PC-3 (cell line): ENCODE results near the gene PHLDA3. TPM values are rescaled to one million over a fixed set of nuclear protein-coding genes. Genes with fewer than 3 reads are reported as not detected.

ENCODE experiments used
- ATAC-seq: fragments of 200-7000 bp; cut with Tn5 transposase; 2 replicates; pipeline ENCODE4 v1.9.1; 2020; ENCODE audit warnings: mild to moderate bottlenecking, moderate library complexity
- BruUV-seq: library from RNA; stranded (reverse); fragments of 400-500 nt; replicated peaks from 2 replicates; lab custom pipeline; 2021; lab: Mats Ljungman, UMichigan
- CTCF ChIA-PET: fragments of 300-600 bp; sonication (Branson Sonifier 250); formaldehyde crosslinking; loops from one replicate; lab custom pipeline; 2022; ENCODE audit warnings: antibody characterized with exemption; lab: Charles Lee
- POLR2A ChIA-PET: fragments of 300-600 bp; sonication (Branson Sonifier 250); formaldehyde crosslinking; loops from one replicate; lab custom pipeline; 2022; ENCODE audit warnings: antibody characterized with exemption; ENCODE audit not compliant: unreplicated experiment; lab: Charles Lee
- DNase-seq: peaks from one replicate; pipeline ENCODE4 v3.0.0-alpha.2; 2015
- H2AFZ ChIP-seq: fragments of 300-600 bp; sonication (generic); 2 replicates; pipeline ENCODE4 v1.6.0; 2016; ENCODE audit warnings: antibody characterized with exemption, low read length
- H3F3A ChIP-seq: fragments of 300-600 bp; sonication (generic); one replicate; pipeline ENCODE4 v1.6.0; 2017; ENCODE audit warnings: antibody characterized with exemption, low read length, control low read depth, mild to moderate bottlenecking; ENCODE audit not compliant: unreplicated experiment
- H3K27ac ChIP-seq: fragments of 300-600 bp; sonication (generic); 2 replicates; pipeline ENCODE4 v1.5.1; 2016; ENCODE audit warnings: mild to moderate bottlenecking, low read length
- H3K27me3 ChIP-seq: fragments of 300-600 bp; sonication (generic); 2 replicates; pipeline ENCODE4 v1.6.1; 2016; ENCODE audit warnings: low read length, mixed read lengths
- H3K36me3 ChIP-seq: fragments of 300-600 bp; sonication (generic); 2 replicates; pipeline ENCODE4 v1.6.1; 2016; ENCODE audit warnings: low read depth, mixed run types, low read length, mixed read lengths
- H3K4me1 ChIP-seq: fragments of 300-600 bp; sonication (generic); 2 replicates; pipeline ENCODE4 v1.5.1; 2016; ENCODE audit warnings: low read length; ENCODE audit not compliant: insufficient read depth
- H3K4me2 ChIP-seq: fragments of 300-600 bp; sonication (generic); 2 replicates; pipeline ENCODE4 v1.6.0; 2016; ENCODE audit warnings: low read length
- H3K4me3 ChIP-seq: fragments of 300-600 bp; sonication (generic); 2 replicates; pipeline ENCODE4 v1.5.1; 2016; ENCODE audit warnings: mild to moderate bottlenecking, low read length, mixed read lengths
- H3K79me2 ChIP-seq: fragments of 300-600 bp; sonication (generic); 2 replicates; pipeline ENCODE4 v1.6.1; 2017; ENCODE audit warnings: low read length, mixed read lengths
- H3K9ac ChIP-seq: fragments of 300-600 bp; sonication (generic); 2 replicates; pipeline ENCODE4 v1.6.0; 2016; ENCODE audit warnings: mild to moderate bottlenecking, low read length
- H3K9me2 ChIP-seq: fragments of 300-600 bp; sonication (generic); replicated peaks from 2 replicates; pipeline ENCODE4 v1.6.1; 2016; ENCODE audit warnings: mixed run types, low read length, mixed read lengths
- H3K9me3 ChIP-seq: fragments of 300-600 bp; sonication (generic); 2 replicates; pipeline ENCODE4 v1.6.1; 2016; ENCODE audit warnings: low read length, mixed read lengths
- H4K20me1 ChIP-seq: fragments of 300-600 bp; sonication (generic); 2 replicates; pipeline ENCODE4 v1.6.1; 2016; ENCODE audit warnings: low read length, mixed read lengths
- CTCF ChIP-seq: fragments of 300-600 bp; sonication (generic); conservative IDR thresholded peaks from 2 replicates; pipeline ENCODE4 v1.5.1; 2017; ENCODE audit warnings: antibody characterized with exemption, low read depth, mild to moderate bottlenecking, low read length
- EZH2 ChIP-seq: fragments of 300-600 bp; sonication (generic); IDR thresholded peaks from one replicate; pipeline ENCODE4 v1.6.1; 2017; ENCODE audit warnings: antibody characterized with exemption, mild to moderate bottlenecking, low read length; ENCODE audit not compliant: unreplicated experiment
- EZH2phosphoT487 ChIP-seq: fragments of 300-600 bp; sonication (generic); IDR thresholded peaks from 2 replicates; pipeline ENCODE4 v1.6.1; 2018; ENCODE audit warnings: mild to moderate bottlenecking, antibody characterized with exemption, low read length, borderline replicate concordance
- intact Hi-C: fragments of 100-400 bp; cut with micrococcal nuclease; formaldehyde crosslinking; loops from 2 replicates; pipeline ENCODE4 v1.9.0; 2023
- total RNA-seq: library from RNA; depleted of rRNA; stranded (reverse); fragments of >200 nt; gene quantifications from 2 replicates; pipeline ENCODE4 v1.2.3, GENCODE V29; 2014

The PHLDA3 gene
- total RNA-seq, 1 experiment from 2014 or later, result 216 TPM

- no peak for ATAC-seq
- Histone ChIP-seq H3K4me2 (no peak overlapping the region), H3K9me2 (no peaks in the 10 kb centered on the region), H3K27me3 (no peaks in the 10 kb centered on the region), H3K4me3 (no peak overlapping the region), H4K20me1 (no peaks in the 10 kb centered on the region), H2AFZ (no peak overlapping the region), H3K9ac (no peak overlapping the region), H3K36me3 (no peaks in the 10 kb centered on the region), H3K9me3 (no peaks in the 10 kb centered on the region), H3F3A (no peaks in the 10 kb centered on the region), H3K79me2 (no peaks in the 10 kb centered on the region), H3K4me1 (no peaks in the 10 kb centered on the region), H3K27ac (no peak overlapping the region)
- no TSS peak for BruUV-seq
- TF ChIP-seq EZH2phosphoT487 (no peak), CTCF (no peak), EZH2 (no peak)
- intact Hi-C loops, result no loop called here
- POLR2A ChIA-PET, result interaction anchor here (0.6 kb wide), 1 partner anchor 16 kb away, joined by 11 read pairs; no protein-coding TSS in a partner anchor
- DNase-seq, result no peak
- CTCF ChIA-PET, result interaction anchor here (0.7 to 2.0 kb wide), 2 partner anchors 14 to 221 kb away, joined by 6 to 7 read pairs; no protein-coding TSS in a partner anchor
These were observed 47.9 kb downstream of the PHLDA3 start for GRCh38 chr1:201421041-201421440.

GRCh38 chr1:201420608-201421002 is 48.4 kb downstream of the PHLDA3 start:
- no peaks in the 10 kb centered on the region for H3K36me3 ChIP-seq
- TF ChIP-seq EZH2phosphoT487 (no peak), CTCF (no peak)
- H3K27ac ChIP-seq, result no peak overlapping the region
- CTCF ChIA-PET, result interaction anchor here (0.7 to 2.0 kb wide), 2 partner anchors 15 to 221 kb away, joined by 6 to 7 read pairs; no protein-coding TSS in a partner anchor
- no peaks in the 10 kb centered on the region for H3F3A ChIP-seq
- H3K9me2 ChIP-seq, result no peaks in the 10 kb centered on the region
- H3K9me3 ChIP-seq, result no peaks in the 10 kb centered on the region
- POLR2A ChIA-PET, result interaction anchor here (0.6 kb wide), 1 partner anchor 16 kb away, joined by 11 read pairs; no protein-coding TSS in a partner anchor
- H3K27me3 ChIP-seq, result no peaks in the 10 kb centered on the region
- H3K4me3 ChIP-seq, result no peak overlapping the region
- H2AFZ ChIP-seq, result no peak overlapping the region
- H3K4me1 ChIP-seq, result no peaks in the 10 kb centered on the region
- DNase-seq (no peak), ATAC-seq (no peak)
- no peak overlapping the region for H3K4me2 ChIP-seq
- intact Hi-C loops, result no loop called here
- H3K9ac ChIP-seq, result no peak overlapping the region
- no peaks in the 10 kb centered on the region for H4K20me1 ChIP-seq
- H3K79me2 ChIP-seq, result no peaks in the 10 kb centered on the region
- BruUV-seq, result no TSS peak

GRCh38 chr1:201419746-201420607 is 49.0 kb downstream of the PHLDA3 start:
- ChIA-PET CTCF (no interaction called here), POLR2A (no interaction called here)
- no TSS peak for BruUV-seq
- H3K27ac ChIP-seq, result no peak overlapping the region
- H3K9me2 ChIP-seq, result no peaks in the 10 kb centered on the region
- no peaks in the 10 kb centered on the region for H3K4me1 ChIP-seq
- no peaks in the 10 kb centered on the region for H3K36me3 ChIP-seq
- H3F3A ChIP-seq, result no peaks in the 10 kb centered on the region
- DNase-seq (no peak), ATAC-seq (no peak)
- H4K20me1 ChIP-seq, result no peaks in the 10 kb centered on the region
- H3K4me2 ChIP-seq, result no peak overlapping the region
- H3K27me3 ChIP-seq, result no peaks in the 10 kb centered on the region
- no peaks in the 10 kb centered on the region for H3K9me3 ChIP-seq
- no peak overlapping the region for H3K9ac ChIP-seq
- TF ChIP-seq EZH2phosphoT487 (no peak), EZH2 (no peak), CTCF (no peak)
- H3K4me3 ChIP-seq, result no peak overlapping the region
- intact Hi-C loops, result no loop called here
- no peak overlapping the region for H2AFZ ChIP-seq
- no peaks in the 10 kb centered on the region for H3K79me2 ChIP-seq
